ENCODE data around the gene AKAP11.

- no peak for TF ChIP-seq POLR2A (IDR thresholded peaks at IDR 0.05)
- TF ChIP-seq CTCF (IDR thresholded peaks at IDR 0.05), result no peak
These were observed 26.4 kb downstream of the AKAP11 start for GRCh38 chr13:42298392-42298791.
